Right atrium auricular region (tissue), 2 donors: ENCODE results near the gene CAND2. TPM values are rescaled to one million over a fixed set of nuclear protein-coding genes. Genes with fewer than 3 reads are reported as not detected.

Experiments used
- DNase-seq: peaks from one replicate; pipeline ENCODE4 v3.0.0-alpha.2; 2019; ENCODE audit warnings: low spot score
- H3K27ac ChIP-seq, 2 donors: fragments of 200-600 bp; sonication (generic); 1 replicate in 1 of 2; 2 replicates in 1 of 2; pipeline ENCODE4 v1.5.1; 2016 to 2019
- H3K27me3 ChIP-seq, 2 donors: fragments of 200-600 bp; sonication (generic); one replicate each; pipeline versions ENCODE4 v1.5.1 to v1.6.0; 2017 to 2019
- H3K36me3 ChIP-seq: fragments of 200-600 bp; sonication (generic); one replicate; pipeline ENCODE4 v1.5.1; 2016
- H3K4me1 ChIP-seq, 2 donors: fragments of 200-600 bp; sonication (generic); one replicate each; pipeline versions ENCODE4 v1.5.1 to v1.6.0; 2017 to 2019
- H3K4me3 ChIP-seq, 2 donors: fragments of 200-600 bp; sonication (generic); 1 replicate in 1 of 2; 2 replicates in 1 of 2; pipeline ENCODE4 v1.5.1; 2017 to 2019; ENCODE audit warnings: mild to moderate bottlenecking in 1 of 2, moderate library complexity in 1 of 2
- H3K9me3 ChIP-seq, 2 donors: fragments of 200-600 bp; sonication (generic); one replicate each; pipeline ENCODE4 v1.5.1; 2019
- total RNA-seq, 2 donors: library from RNA; depleted of rRNA; stranded (reverse); fragments of >200 nt; gene quantifications; one replicate each; pipeline ENCODE4 v1.1.0, GENCODE V29; 2016
- TF ChIP-seq, protein P1 (sequence below), 2 donors: fragments of 200-600 bp; sonication (generic); IDR thresholded peaks; one replicate each; pipeline ENCODE4 v1.5.1; 2019; ENCODE audit warnings: antibody characterized with exemption in 2 of 2

CAND2 gene
- total RNA-seq, 2 donors from 2014 or later: 45.2 to 77.4 TPM

DNA sequence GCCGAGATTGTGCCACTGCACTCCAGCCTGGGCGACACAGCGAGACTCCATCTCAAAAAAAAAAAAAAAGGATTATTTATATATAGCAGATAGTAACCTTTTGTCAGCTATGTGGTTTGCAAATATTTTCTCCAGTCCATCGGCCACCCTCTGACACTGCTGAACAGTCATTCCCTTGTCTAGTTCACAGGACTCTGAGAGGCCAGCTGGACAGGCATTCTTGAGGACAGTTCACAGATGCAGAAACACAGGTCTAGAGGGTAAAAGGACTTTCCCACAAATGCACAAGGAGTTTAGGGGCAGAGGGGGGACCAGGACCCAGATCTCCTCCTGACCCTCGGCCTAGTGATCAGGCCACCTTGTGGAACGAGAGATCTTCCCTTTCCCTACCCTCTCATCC is 29.9 kb upstream of the CAND2 start:
- no peaks in the 10 kb centered on the region for H3K36me3 ChIP-seq

DNA sequence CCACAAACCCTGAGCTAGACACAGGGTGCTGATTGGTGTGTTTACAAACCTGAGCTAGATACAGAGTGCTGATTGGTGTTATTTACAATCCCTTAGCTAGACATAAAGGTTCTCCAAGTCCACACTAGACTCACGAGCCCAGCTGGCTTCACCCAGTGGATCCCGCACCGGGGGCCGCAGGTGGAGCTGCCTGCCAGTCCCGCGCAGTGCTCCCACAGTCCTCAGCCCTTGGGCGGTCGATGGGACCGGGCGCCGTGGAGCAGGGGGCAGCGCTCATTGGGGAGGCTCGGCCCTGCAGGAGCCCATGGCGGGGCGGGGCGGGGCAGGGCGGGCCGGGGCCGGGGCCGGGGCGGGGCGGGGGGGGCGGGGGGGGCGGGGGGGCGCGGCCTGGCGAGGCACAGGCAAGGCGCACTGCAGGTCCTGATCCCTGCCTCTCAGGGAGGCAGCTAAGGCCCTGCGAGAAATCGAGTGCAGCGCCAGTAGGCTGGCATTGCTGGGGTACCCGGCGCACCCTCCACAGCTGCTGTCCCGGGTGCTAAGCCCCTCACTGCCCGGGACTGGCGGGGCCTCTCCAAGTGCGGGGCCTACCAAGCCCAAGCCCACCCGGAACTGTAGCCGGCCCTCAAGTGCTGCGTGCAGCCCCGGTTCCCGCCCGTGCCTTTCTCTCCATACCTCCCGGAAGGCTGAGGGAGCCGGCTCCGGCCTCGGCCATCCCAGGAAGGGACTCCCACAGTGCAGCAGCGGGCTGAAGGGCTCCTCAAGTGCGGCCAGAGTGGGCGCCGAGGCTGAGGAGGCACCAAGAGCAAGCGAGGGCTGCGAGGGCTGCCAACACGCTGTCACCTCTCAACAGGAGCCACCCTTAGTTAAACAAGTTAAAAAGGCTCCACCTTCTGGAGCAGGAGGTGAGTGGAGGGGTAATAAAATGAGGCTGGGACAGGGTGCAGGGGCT is 27.6 kb upstream of the CAND2 start:
- Histone ChIP-seq H3K4me1 (no peaks in the 10 kb centered on the region), H3K9me3 (no peaks in the 10 kb centered on the region), H3K36me3 (no peaks in the 10 kb centered on the region), H3K27me3 (no peaks in the 10 kb centered on the region), H3K27ac (no peak overlapping the region), H3K4me3 (no peak overlapping the region)
- TF ChIP-seq, protein P1, sequence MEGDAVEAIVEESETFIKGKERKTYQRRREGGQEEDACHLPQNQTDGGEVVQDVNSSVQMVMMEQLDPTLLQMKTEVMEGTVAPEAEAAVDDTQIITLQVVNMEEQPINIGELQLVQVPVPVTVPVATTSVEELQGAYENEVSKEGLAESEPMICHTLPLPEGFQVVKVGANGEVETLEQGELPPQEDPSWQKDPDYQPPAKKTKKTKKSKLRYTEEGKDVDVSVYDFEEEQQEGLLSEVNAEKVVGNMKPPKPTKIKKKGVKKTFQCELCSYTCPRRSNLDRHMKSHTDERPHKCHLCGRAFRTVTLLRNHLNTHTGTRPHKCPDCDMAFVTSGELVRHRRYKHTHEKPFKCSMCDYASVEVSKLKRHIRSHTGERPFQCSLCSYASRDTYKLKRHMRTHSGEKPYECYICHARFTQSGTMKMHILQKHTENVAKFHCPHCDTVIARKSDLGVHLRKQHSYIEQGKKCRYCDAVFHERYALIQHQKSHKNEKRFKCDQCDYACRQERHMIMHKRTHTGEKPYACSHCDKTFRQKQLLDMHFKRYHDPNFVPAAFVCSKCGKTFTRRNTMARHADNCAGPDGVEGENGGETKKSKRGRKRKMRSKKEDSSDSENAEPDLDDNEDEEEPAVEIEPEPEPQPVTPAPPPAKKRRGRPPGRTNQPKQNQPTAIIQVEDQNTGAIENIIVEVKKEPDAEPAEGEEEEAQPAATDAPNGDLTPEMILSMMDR (IDR thresholded peaks at IDR 0.05): no peak
- no peak for DNase-seq

More for the DNA sequence above, 29.9 kb upstream of the CAND2 start:
- TF ChIP-seq, protein P1 (IDR thresholded peaks at IDR 0.05): no peak
- Histone ChIP-seq H3K4me1 (peaks cover 0 to 8% of the 10 kb centered on the region in 2 donors), H3K9me3 (no peaks in the 10 kb centered on the region), H3K27me3 (no peaks in the 10 kb centered on the region), H3K27ac (no peak overlapping the region), H3K4me3 (no peak overlapping the region)
- no peak for DNase-seq

DNA sequence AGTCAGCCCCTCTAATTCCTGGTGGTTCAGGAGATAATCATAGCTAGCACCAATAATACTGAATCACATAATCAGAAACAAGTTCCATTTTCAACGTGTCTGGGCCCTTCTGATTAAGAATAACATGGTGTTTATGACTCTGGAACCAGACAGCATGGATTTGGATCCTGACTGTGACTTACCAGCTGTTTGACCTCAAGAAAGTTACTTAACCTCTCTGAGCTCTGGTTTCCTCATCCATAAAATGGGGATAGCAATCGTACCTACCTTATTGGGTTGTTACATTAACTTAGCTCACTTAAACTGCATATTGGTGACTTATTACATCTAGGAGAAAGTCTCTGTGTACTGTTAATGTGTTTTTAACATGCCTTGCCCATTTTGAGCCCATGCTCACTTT is 26.7 kb upstream of the CAND2 start:
- Histone ChIP-seq H3K27ac (no peak overlapping the region), H3K36me3 (no peaks in the 10 kb centered on the region), H3K27me3 (no peaks in the 10 kb centered on the region), H3K4me1 (no peaks in the 10 kb centered on the region), H3K9me3 (no peaks in the 10 kb centered on the region), H3K4me3 (no peak overlapping the region)
- DNase-seq: no peak
- TF ChIP-seq, protein P1 (IDR thresholded peaks at IDR 0.05): no peak

DNA sequence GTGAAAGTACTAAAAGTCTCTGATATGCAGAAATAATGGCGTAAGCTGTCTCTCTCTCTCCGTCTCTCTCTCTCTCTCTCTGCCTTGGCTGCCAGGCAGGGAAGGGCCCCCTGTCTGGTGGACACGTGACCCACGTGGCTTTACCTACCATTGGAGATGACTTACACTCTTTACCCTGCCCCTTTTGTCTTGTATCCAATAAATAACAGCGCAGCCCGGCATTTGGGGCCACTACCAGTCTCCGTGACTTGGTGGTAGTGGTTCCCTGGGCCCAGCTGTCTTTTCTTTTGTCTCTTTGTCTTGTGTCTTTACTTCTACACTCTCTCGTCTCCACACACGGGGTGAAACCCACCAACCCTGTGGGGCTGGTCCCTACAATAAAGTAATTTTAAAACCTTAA is 25.2 kb upstream of the CAND2 start:
- H3K4me3 ChIP-seq: no peak overlapping the region

DNA sequence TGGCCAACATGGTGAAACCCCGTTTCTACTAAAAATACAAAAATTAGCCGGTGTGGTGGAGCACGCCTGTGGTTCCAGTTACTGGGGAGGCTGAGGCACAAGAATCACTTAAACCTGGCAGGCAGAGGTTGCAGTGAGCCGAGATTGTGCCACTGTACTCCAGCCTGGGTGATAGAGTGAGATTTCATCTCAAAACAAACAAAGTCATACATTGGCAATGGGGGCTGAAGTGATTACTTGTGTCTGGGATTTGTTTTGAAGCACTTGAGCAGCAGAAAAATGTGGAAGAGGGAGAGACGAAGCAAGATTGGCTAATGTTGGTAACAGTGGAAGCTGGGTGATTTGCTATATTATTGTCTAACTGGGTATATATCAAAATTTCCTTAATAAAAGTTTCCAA is 24.0 kb upstream of the CAND2 start:
- H3K4me1 ChIP-seq: no peaks in the 10 kb centered on the region
- H3K36me3 ChIP-seq: no peaks in the 10 kb centered on the region
- H3K9me3 ChIP-seq: no peaks in the 10 kb centered on the region
- no peak overlapping the region for H3K27ac ChIP-seq
- no peak for DNase-seq
- no peak overlapping the region for H3K4me3 ChIP-seq
- no peaks in the 10 kb centered on the region for H3K27me3 ChIP-seq
- TF ChIP-seq, protein P1 (IDR thresholded peaks at IDR 0.05): no peak

More for the DNA sequence above, 25.2 kb upstream of the CAND2 start:
- Histone ChIP-seq H3K27ac (no peak overlapping the region), H3K36me3 (no peaks in the 10 kb centered on the region), H3K4me1 (no peaks in the 10 kb centered on the region), H3K27me3 (no peaks in the 10 kb centered on the region), H3K9me3 (no peaks in the 10 kb centered on the region)
- DNase-seq: no peak
- TF ChIP-seq, protein P1 (IDR thresholded peaks at IDR 0.05): no peak
